ENCODE data around the gene PPM1N.

DNA sequence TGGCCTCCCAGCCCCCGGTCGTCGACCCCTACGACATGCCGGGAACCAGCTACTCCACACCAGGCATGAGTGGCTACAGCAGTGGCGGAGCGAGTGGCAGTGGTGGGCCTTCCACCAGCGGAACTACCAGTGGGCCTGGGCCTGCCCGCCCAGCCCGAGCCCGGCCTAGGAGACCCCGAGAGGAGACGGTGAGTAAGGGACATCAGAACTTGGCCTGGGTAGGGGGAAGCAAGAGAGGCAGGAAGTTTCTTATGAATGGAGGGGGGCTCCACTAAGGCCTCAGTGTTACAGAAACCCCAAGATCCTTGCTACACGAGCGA lies 27.5 kb upstream of the PPM1N start:
- TF ChIP-seq, protein P1, sequence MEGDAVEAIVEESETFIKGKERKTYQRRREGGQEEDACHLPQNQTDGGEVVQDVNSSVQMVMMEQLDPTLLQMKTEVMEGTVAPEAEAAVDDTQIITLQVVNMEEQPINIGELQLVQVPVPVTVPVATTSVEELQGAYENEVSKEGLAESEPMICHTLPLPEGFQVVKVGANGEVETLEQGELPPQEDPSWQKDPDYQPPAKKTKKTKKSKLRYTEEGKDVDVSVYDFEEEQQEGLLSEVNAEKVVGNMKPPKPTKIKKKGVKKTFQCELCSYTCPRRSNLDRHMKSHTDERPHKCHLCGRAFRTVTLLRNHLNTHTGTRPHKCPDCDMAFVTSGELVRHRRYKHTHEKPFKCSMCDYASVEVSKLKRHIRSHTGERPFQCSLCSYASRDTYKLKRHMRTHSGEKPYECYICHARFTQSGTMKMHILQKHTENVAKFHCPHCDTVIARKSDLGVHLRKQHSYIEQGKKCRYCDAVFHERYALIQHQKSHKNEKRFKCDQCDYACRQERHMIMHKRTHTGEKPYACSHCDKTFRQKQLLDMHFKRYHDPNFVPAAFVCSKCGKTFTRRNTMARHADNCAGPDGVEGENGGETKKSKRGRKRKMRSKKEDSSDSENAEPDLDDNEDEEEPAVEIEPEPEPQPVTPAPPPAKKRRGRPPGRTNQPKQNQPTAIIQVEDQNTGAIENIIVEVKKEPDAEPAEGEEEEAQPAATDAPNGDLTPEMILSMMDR (IDR thresholded peaks at IDR 0.05) = no peak
- no peak for TF ChIP-seq POLR2A (IDR thresholded peaks at IDR 0.05)
